H9 (cell line): ENCODE data around the gene NDNF. TPM values are rescaled to one million over a fixed set of nuclear protein-coding genes. Genes with fewer than 3 reads are reported as not detected.
A peak's percentile ranks its signal among the peaks of the same experiment; 100 is the strongest.

Experiments used
- DNase-seq: peaks from one replicate; pipeline ENCODE4 v3.0.0-alpha.2; 2017
- H2AFZ ChIP-seq: one replicate; pipeline ENCODE4 v1.6.1; 2013; ENCODE audit warnings: mild to moderate bottlenecking, low read length, control low read depth, moderate library complexity
- H2AK5ac ChIP-seq: 2 replicates; pipeline ENCODE4 v1.6.1; 2013; ENCODE audit warnings: low read length, control low read depth, mixed read lengths; ENCODE audit not compliant: insufficient read length
- H2BK120ac ChIP-seq: one replicate; pipeline ENCODE4 v1.6.1; 2013; ENCODE audit warnings: low read depth, mild to moderate bottlenecking, low read length, control low read depth, inconsistent platforms; ENCODE audit not compliant: poor library complexity, severe bottlenecking
- H2BK12ac ChIP-seq: 2 replicates; pipeline ENCODE4 v1.6.1; 2013; ENCODE audit warnings: low read length, control low read depth, mixed read lengths, low read depth; ENCODE audit not compliant: insufficient read length
- H2BK15ac ChIP-seq: 2 replicates; pipeline ENCODE4 v1.6.1; 2013; ENCODE audit warnings: low read depth, low read length, control low read depth
- H2BK20ac ChIP-seq: one replicate; pipeline ENCODE4 v1.6.1; 2013; ENCODE audit warnings: low read depth, mild to moderate bottlenecking, low read length, control low read depth, inconsistent platforms; ENCODE audit not compliant: poor library complexity, severe bottlenecking
- H2BK5ac ChIP-seq: 2 replicates; pipeline ENCODE4 v1.6.1; 2013; ENCODE audit warnings: low read length, control low read depth, mixed read lengths; ENCODE audit not compliant: insufficient read length
- H3K14ac ChIP-seq: 2 replicates; pipeline ENCODE4 v1.6.1; 2013; ENCODE audit warnings: low read length, control low read depth; ENCODE audit not compliant: insufficient read depth
- H3K18ac ChIP-seq: 2 replicates; pipeline ENCODE4 v1.6.1; 2013; ENCODE audit warnings: low read depth, mild to moderate bottlenecking, mixed read lengths, low read length, control low read depth; ENCODE audit not compliant: insufficient read length
- H3K23ac ChIP-seq: 2 replicates; pipeline ENCODE4 v1.6.1; 2013; ENCODE audit warnings: low read length, control low read depth, mixed read lengths, low read depth; ENCODE audit not compliant: insufficient read length
- H3K23me2 ChIP-seq: 2 replicates; pipeline ENCODE4 v1.6.1; 2013; ENCODE audit warnings: low read depth, mild to moderate bottlenecking, mixed read lengths, low read length, control low read depth; ENCODE audit not compliant: insufficient read length, poor library complexity, severe bottlenecking
- H3K27ac ChIP-seq: 2 replicates; pipeline ENCODE4 v1.5.1; 2013; ENCODE audit warnings: low read length, control low read depth, mixed read lengths, low read depth; ENCODE audit not compliant: insufficient read length
- H3K27me3 ChIP-seq: 2 replicates; pipeline ENCODE4 v1.6.1; 2013; ENCODE audit warnings: low read length, control low read depth, inconsistent platforms; ENCODE audit not compliant: insufficient read depth
- H3K4ac ChIP-seq: 2 replicates; pipeline ENCODE4 v1.6.1; 2013; ENCODE audit warnings: low read depth, mild to moderate bottlenecking, control low read depth, inconsistent platforms, low read length, moderate library complexity
- H3K4me1 ChIP-seq: 2 replicates; pipeline ENCODE4 v1.6.1; 2013; ENCODE audit warnings: low read length, control low read depth, inconsistent platforms; ENCODE audit not compliant: insufficient read depth
- H3K4me2 ChIP-seq: 2 replicates; pipeline ENCODE4 v1.6.1; 2013; ENCODE audit warnings: low read length, control low read depth, mixed read lengths; ENCODE audit not compliant: insufficient read length, insufficient read depth
- H3K56ac ChIP-seq: 2 replicates; pipeline ENCODE4 v1.6.1; 2013; ENCODE audit warnings: low read depth, mild to moderate bottlenecking, mixed read lengths, low read length, control low read depth; ENCODE audit not compliant: insufficient read length
- H3K79me1 ChIP-seq: 2 replicates; pipeline ENCODE4 v1.6.1; 2013; ENCODE audit warnings: low read depth, mild to moderate bottlenecking, moderate library complexity, low read length, control low read depth, inconsistent platforms; ENCODE audit not compliant: insufficient read depth, poor library complexity, severe bottlenecking
- H3K79me2 ChIP-seq: 2 replicates; pipeline ENCODE4 v1.6.1; 2013; ENCODE audit warnings: low read length, control low read depth, inconsistent platforms; ENCODE audit not compliant: insufficient read depth
- H3K9ac ChIP-seq: 2 replicates; pipeline ENCODE4 v1.6.1; 2013; ENCODE audit warnings: low read length, control low read depth, mixed read lengths; ENCODE audit not compliant: insufficient read length; ENCODE audit errors: extremely low read depth
- H3K9me3 ChIP-seq: one replicate; pipeline ENCODE4 v1.6.1; 2013; ENCODE audit warnings: low read depth, low read length, inconsistent platforms; ENCODE audit not compliant: control insufficient read depth
- H3T11ph ChIP-seq: one replicate; pipeline ENCODE4 v1.6.1; 2013; ENCODE audit warnings: mild to moderate bottlenecking, low read length, control low read depth, inconsistent platforms
- H4K20me1 ChIP-seq: one replicate; pipeline ENCODE4 v1.6.1; 2013; ENCODE audit not compliant: control insufficient read depth, insufficient read length, insufficient read depth
- H4K5ac ChIP-seq: 2 replicates; pipeline ENCODE4 v1.6.1; 2013; ENCODE audit warnings: low read depth, mild to moderate bottlenecking, mixed read lengths, low read length, control low read depth; ENCODE audit not compliant: insufficient read length
- H4K8ac ChIP-seq: replicated peaks from 2 replicates; pipeline ENCODE4 v1.6.1; 2013; ENCODE audit warnings: low read length, control low read depth, mixed read lengths, low read depth; ENCODE audit not compliant: insufficient read length
- H4K91ac ChIP-seq: 2 replicates; pipeline ENCODE4 v1.6.1; 2013; ENCODE audit warnings: low read depth, mild to moderate bottlenecking, moderate library complexity, mixed read lengths, low read length, control low read depth; ENCODE audit not compliant: insufficient read length
- H3K27ac Mint-ChIP-seq, 3 experiments: 2 replicates in 2 of 3; 3 replicates in 1 of 3; pipeline ENCODE4 v1.8.0; 2020 to 2021; ENCODE audit warnings: mixed read lengths in 3 of 3, mild to moderate bottlenecking in 1 of 3, moderate library complexity in 1 of 3
- H3K27me3 Mint-ChIP-seq: 2 replicates; pipeline ENCODE4 v1.8.0; 2021; ENCODE audit warnings: low read depth, mild to moderate bottlenecking, moderate library complexity, mixed read lengths
- H3K36me3 Mint-ChIP-seq, 3 experiments: 2 replicates in 2 of 3; 3 replicates in 1 of 3; pipeline ENCODE4 v1.8.0; 2020 to 2021; ENCODE audit warnings: low read depth in 3 of 3, mixed read lengths in 3 of 3; ENCODE audit not compliant: insufficient read depth in 1 of 3
- H3K4me1 Mint-ChIP-seq, 2 experiments: 2 replicates each; pipeline ENCODE4 v1.8.0; 2020; ENCODE audit warnings: mixed read lengths in 2 of 2
- H3K4me3 Mint-ChIP-seq, 2 experiments: 2 replicates in 1 of 2; 3 replicates in 1 of 2; pipeline ENCODE4 v1.8.0; 2020 to 2021; ENCODE audit warnings: mild to moderate bottlenecking in 2 of 2, mixed read lengths in 2 of 2, moderate library complexity in 1 of 2
- H3K9me3 Mint-ChIP-seq, 2 experiments: 2 replicates in 1 of 2; 3 replicates in 1 of 2; pipeline ENCODE4 v1.8.0; 2020; ENCODE audit warnings: mild to moderate bottlenecking in 2 of 2, mixed read lengths in 2 of 2, moderate library complexity in 1 of 2
- CTCF ChIP-seq: fragments of 200-600 bp; sonication (generic); conservative IDR thresholded peaks from 3 replicates; pipeline ENCODE4 v1.8.0; 2021; ENCODE audit warnings: antibody characterized with exemption, mild to moderate bottlenecking
- total RNA-seq: library from RNA; stranded (reverse); gene quantifications from 2 replicates; pipeline ENCODE4 v1.2.1, GENCODE V29; 2021

NDNF gene
- total RNA-seq, 1 experiment from 2014 or later: 0.17 TPM

- no peak overlapping the region for H3K4me2 ChIP-seq
- no peak overlapping the region for H3K56ac ChIP-seq
- no peaks in the 10 kb centered on the region for H3K9me3 Mint-ChIP-seq
- no peaks in the 10 kb centered on the region for H3K79me1 ChIP-seq
- H3K4me3 Mint-ChIP-seq: no peak overlapping the region
- H3K4me1 Mint-ChIP-seq: peaks cover 0 to 4% of the 10 kb centered on the region in 2 experiments; a peak in 1 of 4 replicates
- no peak overlapping the region for H4K91ac ChIP-seq
- H3K18ac ChIP-seq: no peak overlapping the region
- H4K8ac ChIP-seq: no peak overlapping the region
- H2AK5ac ChIP-seq: no peak overlapping the region
- no peak overlapping the region for H3T11ph ChIP-seq
- H3K4me1 ChIP-seq: no peaks in the 10 kb centered on the region
- no peaks in the 10 kb centered on the region for H3K36me3 Mint-ChIP-seq
- H3K9me3 ChIP-seq: no peaks in the 10 kb centered on the region
- H2AFZ ChIP-seq: no peak overlapping the region
- no peak overlapping the region for H2BK5ac ChIP-seq
- no peaks in the 10 kb centered on the region for H3K23me2 ChIP-seq
- H3K27me3 Mint-ChIP-seq: peaks cover 2% of the 10 kb centered on the region; the same call in 1 of the 2 replicates
- H3K4ac ChIP-seq: no peak overlapping the region
- peak; percentile 53 for TF ChIP-seq CTCF
- no peak overlapping the region for H2BK15ac ChIP-seq
- no peak overlapping the region for H3K27ac ChIP-seq
- no peaks in the 10 kb centered on the region for H3K27me3 ChIP-seq
- H2BK20ac ChIP-seq: no peak overlapping the region
- H4K5ac ChIP-seq: no peak overlapping the region
- H3K79me2 ChIP-seq: no peaks in the 10 kb centered on the region
- no peak overlapping the region for H3K14ac ChIP-seq
- no peak overlapping the region for H2BK120ac ChIP-seq
- no peak overlapping the region for H2BK12ac ChIP-seq
- H3K27ac Mint-ChIP-seq: no peak overlapping the region
- DNase-seq: no peak
- H4K20me1 ChIP-seq: no peaks in the 10 kb centered on the region
- no peak overlapping the region for H3K9ac ChIP-seq
- H3K23ac ChIP-seq: no peak overlapping the region
Observed at GRCh38 chr4:121112530-121112929, 40.2 kb upstream of the NDNF start.
